Upper lobe of left lung (tissue), 4 donors: Measurements from ENCODE around the gene GIPC1.

Experiments
- EP300 ChIP-seq, 4 donors: sonication (generic); formaldehyde crosslinking; IDR thresholded peaks; one replicate each; pipeline ENCODE4 v1.5.1; 2017; ENCODE audit warnings: antibody characterized with exemption in 4 of 4, control low read depth in 2 of 4
- POLR2A ChIP-seq, 4 donors: fragments of 450-650 bp; IDR thresholded peaks; one replicate each; pipeline ENCODE4 v1.5.1; 2016 to 2017; ENCODE audit warnings: antibody characterized with exemption in 4 of 4, mild to moderate bottlenecking in 2 of 4
- POLR2AphosphoS5 ChIP-seq, 2 donors: sonication (generic); formaldehyde crosslinking; IDR thresholded peaks; one replicate each; pipeline ENCODE4 v1.5.1; 2017; ENCODE audit warnings: antibody characterized with exemption in 2 of 2
- TF ChIP-seq, protein P1 (sequence below), 6 experiments: fragments of 450-650 bp in 4 of 6; fragments of 200-600 bp in 2 of 6; sonication (generic) in 2 of 6; IDR thresholded peaks; one replicate each; pipeline ENCODE4 v1.5.1; 2016 to 2019; ENCODE audit warnings: antibody characterized with exemption in 6 of 6

DNA sequence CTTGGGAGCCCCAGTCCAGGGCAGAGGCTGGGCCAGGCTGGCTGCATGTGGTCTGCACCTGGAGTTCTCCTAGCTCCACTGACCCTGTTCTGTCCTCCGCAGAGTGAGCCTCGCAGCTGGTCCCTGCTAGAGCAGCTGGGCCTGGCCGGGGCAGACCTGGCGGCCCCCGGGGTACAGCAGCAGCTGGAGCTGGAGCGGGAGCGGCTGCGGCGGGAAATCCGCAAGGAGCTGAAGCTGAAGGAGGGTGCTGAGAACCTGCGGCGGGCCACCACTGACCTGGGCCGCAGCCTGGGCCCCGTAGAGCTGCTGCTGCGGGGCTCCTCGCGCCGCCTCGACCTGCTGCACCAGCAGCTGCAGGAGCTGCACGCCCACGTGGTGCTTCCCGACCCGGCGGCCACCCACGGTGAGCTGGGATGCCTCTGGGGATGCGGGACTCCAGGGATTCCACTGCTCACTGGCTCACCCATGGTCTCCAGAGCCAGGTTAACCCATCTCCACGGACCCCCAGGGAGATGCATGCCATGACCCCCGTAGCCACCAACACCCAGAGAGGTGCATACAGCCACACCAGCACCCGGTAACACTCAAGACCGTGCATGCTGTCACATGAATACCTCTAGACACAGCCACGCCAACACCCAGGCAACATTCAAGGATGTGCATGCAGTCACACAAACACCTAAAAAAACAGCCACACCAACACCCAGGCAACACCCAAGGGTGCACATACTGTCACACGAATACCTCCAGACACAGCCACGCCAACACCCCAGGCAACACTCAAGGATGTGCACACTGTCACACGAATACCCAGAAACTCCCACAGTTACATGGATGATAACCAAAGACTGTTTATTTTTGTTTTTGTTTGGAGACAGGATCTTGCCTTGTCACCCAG lies 54.6 kb downstream of the GIPC1 start:
- no peak for TF ChIP-seq POLR2A (IDR thresholded peaks at IDR 0.05)
- no peak for TF ChIP-seq POLR2AphosphoS5 (IDR thresholded peaks at IDR 0.05)
- TF ChIP-seq, protein P1, sequence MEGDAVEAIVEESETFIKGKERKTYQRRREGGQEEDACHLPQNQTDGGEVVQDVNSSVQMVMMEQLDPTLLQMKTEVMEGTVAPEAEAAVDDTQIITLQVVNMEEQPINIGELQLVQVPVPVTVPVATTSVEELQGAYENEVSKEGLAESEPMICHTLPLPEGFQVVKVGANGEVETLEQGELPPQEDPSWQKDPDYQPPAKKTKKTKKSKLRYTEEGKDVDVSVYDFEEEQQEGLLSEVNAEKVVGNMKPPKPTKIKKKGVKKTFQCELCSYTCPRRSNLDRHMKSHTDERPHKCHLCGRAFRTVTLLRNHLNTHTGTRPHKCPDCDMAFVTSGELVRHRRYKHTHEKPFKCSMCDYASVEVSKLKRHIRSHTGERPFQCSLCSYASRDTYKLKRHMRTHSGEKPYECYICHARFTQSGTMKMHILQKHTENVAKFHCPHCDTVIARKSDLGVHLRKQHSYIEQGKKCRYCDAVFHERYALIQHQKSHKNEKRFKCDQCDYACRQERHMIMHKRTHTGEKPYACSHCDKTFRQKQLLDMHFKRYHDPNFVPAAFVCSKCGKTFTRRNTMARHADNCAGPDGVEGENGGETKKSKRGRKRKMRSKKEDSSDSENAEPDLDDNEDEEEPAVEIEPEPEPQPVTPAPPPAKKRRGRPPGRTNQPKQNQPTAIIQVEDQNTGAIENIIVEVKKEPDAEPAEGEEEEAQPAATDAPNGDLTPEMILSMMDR (IDR thresholded peaks at IDR 0.05): no peak
- TF ChIP-seq EP300 (IDR thresholded peaks at IDR 0.05): no peak
